ENCODE results near the gene TSPAN9. TPM values are rescaled to one million over a fixed set of nuclear protein-coding genes. Genes with fewer than 3 reads are reported as not detected.

TSPAN9 gene
- total RNA-seq, 2 experiments from 2014 or later: 0.07 TPM; not detected in 1

DNA sequence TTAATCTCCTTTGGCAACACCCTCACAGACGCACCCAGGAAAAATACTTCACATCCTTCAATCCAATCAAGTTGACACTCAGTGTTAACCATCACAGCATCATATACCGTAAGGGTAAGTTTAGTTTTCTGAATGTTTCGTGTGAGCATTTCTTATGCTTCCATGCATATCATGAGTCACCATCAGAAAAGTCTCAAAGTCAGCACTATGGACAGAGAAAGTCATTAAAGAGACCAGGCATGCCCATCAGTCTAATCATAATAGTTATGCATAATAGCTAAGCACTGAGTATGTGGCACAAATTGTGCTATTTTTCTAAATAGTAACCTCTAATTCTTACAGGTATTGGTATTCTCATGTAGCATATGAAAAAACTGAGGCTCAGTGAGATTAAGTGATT lies 255.0 kb downstream of the TSPAN9 start:
- ATAC-seq: no peak
- Mint-ChIP-seq H3K9me3 (no peaks in the 10 kb centered on the region), H3K27ac (no peak overlapping the region), H3K27me3 (peaks cover 1% of the 10 kb centered on the region), H3K4me1 (ENCODE audit: low read depth) (no peaks in the 10 kb centered on the region), H3K4me3 (no peak overlapping the region), H3K36me3 (ENCODE audit: low read depth) (no peaks in the 10 kb centered on the region)
- ChIA-PET CTCF (no interaction called here), POLR2A (no interaction called here)
- TF ChIP-seq, protein P1, sequence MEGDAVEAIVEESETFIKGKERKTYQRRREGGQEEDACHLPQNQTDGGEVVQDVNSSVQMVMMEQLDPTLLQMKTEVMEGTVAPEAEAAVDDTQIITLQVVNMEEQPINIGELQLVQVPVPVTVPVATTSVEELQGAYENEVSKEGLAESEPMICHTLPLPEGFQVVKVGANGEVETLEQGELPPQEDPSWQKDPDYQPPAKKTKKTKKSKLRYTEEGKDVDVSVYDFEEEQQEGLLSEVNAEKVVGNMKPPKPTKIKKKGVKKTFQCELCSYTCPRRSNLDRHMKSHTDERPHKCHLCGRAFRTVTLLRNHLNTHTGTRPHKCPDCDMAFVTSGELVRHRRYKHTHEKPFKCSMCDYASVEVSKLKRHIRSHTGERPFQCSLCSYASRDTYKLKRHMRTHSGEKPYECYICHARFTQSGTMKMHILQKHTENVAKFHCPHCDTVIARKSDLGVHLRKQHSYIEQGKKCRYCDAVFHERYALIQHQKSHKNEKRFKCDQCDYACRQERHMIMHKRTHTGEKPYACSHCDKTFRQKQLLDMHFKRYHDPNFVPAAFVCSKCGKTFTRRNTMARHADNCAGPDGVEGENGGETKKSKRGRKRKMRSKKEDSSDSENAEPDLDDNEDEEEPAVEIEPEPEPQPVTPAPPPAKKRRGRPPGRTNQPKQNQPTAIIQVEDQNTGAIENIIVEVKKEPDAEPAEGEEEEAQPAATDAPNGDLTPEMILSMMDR (IDR thresholded peaks at IDR 0.05): no peak
- intact Hi-C loops (cut with micrococcal nuclease): no loop called here
- no peak for DNase-seq

DNA sequence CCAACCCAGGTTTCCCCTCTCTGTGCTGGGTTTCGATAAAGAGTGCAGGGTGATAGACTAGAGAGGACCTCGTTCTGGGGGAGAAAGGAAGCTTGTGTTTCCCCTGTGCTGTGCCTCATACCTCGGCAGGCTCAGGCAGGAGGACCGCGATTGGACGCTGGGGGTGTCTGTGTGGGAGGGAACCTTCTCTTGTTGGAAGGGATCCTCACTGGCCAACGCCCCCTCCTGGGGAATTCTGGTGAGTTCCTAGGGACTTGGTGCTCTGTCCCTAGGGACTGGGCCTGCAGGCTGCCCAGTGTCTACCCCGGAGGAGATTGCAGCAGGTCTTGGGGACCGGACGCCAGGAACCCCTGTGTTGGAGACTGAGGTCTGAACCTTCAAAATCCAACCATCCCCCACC lies 256.4 kb downstream of the TSPAN9 start:
- peaks cover 1% of the 10 kb centered on the region for H3K27me3 Mint-ChIP-seq
- H3K4me1 Mint-ChIP-seq (ENCODE audit: low read depth): no peaks in the 10 kb centered on the region
- DNase-seq (no peak), ATAC-seq (no peak)
- no peaks in the 10 kb centered on the region for H3K9me3 Mint-ChIP-seq
- ChIA-PET CTCF (interaction anchor here (1.4 kb wide), 1 partner anchor 9 kb away, joined by 4 read pairs; no protein-coding TSS in a partner anchor), POLR2A (interaction anchor here (0.6 kb wide), 1 partner anchor 189 kb away, joined by 3 read pairs; no protein-coding TSS in a partner anchor)
- H3K27ac Mint-ChIP-seq: no peak overlapping the region
- TF ChIP-seq, protein P1 (IDR thresholded peaks at IDR 0.05): no peak
- H3K4me3 Mint-ChIP-seq: no peak overlapping the region
- H3K36me3 Mint-ChIP-seq (ENCODE audit: low read depth): no peaks in the 10 kb centered on the region
- intact Hi-C loops (cut with micrococcal nuclease): no loop called here

DNA sequence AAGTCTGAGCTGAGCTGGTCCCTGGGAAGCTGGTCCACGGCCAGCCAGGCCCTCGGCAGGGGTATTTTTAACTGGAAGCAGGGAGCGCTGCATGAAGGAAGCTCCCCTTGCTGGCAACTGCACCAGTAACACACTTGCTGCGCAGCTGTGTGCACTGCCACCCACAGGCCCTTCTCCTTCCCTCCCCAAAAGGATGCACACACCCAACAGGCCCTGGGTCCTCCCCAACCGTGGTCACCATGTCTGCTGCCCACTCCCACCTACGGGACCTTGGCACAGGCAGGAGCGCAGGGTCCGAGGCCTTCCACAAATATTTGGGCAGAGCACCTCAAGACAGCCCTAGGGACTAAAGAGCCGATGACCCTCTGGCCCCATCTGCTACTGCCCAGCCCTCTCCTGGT lies 256.8 kb downstream of the TSPAN9 start:
- POLR2A ChIA-PET: interaction anchor here (0.6 kb wide), 1 partner anchor 189 kb away, joined by 3 read pairs; no protein-coding TSS in a partner anchor
- ATAC-seq (no peak), DNase-seq (no peak)
- TF ChIP-seq, protein P1 (IDR thresholded peaks at IDR 0.05): no peak
- H3K27ac Mint-ChIP-seq: no peak overlapping the region
- no peaks in the 10 kb centered on the region for H3K36me3 Mint-ChIP-seq (ENCODE audit: low read depth)
- H3K27me3 Mint-ChIP-seq: peaks cover 1% of the 10 kb centered on the region
- intact Hi-C loops (cut with micrococcal nuclease): no loop called here
- no peaks in the 10 kb centered on the region for H3K9me3 Mint-ChIP-seq
- CTCF ChIA-PET: interaction anchor here (1.4 kb wide), 1 partner anchor 8 kb away, joined by 4 read pairs; no protein-coding TSS in a partner anchor
- H3K4me3 Mint-ChIP-seq: no peak overlapping the region
- H3K4me1 Mint-ChIP-seq (ENCODE audit: low read depth): no peaks in the 10 kb centered on the region

DNA sequence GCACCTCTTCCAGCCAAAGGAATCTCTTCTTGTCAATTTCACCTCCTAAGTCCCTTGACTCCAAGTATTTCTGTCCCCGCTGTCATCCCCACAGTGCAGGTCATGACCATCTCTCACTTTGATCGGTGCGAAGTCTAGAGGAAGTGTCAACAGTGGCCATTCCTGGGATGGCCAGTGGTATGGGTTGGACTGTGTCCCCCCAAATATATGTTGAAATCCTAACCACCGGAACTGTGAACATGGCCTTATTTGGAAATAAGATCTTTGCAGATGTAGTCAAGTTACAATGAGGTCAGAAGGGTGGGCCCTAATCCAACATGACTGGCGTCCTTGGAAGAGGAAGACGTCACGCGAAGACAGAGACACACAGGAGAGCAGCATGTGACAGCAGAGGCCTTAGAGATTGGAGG lies 257.9 kb downstream of the TSPAN9 start:
- Mint-ChIP-seq H3K27ac (no peak overlapping the region), H3K36me3 (ENCODE audit: low read depth) (no peaks in the 10 kb centered on the region), H3K27me3 (peaks cover 2% of the 10 kb centered on the region), H3K4me3 (no peak overlapping the region), H3K4me1 (ENCODE audit: low read depth) (no peaks in the 10 kb centered on the region), H3K9me3 (no peaks in the 10 kb centered on the region)
- intact Hi-C loops (cut with micrococcal nuclease): no loop called here
- ChIA-PET POLR2A (no interaction called here), CTCF (interaction anchor here (1.1 kb wide), 1 partner anchor 35 kb away, joined by 3 read pairs; no protein-coding TSS in a partner anchor)
- TF ChIP-seq, protein P1 (IDR thresholded peaks at IDR 0.05): no peak
- ATAC-seq (no peak), DNase-seq (no peak)

Other genes with a start within 250 kb of the TSPAN9 start
- gene NRIP2, start 242.3 kb upstream of the TSPAN9 start, total RNA-seq: not detected
- under 1 TPM; 0.29 to 0.36 TPM for gene TEX52, start 220.3 kb upstream of the TSPAN9 start, total RNA-seq
- 10 to 100 TPM; 64.4 to 64.8 TPM for gene FOXM1, start 200.2 kb upstream of the TSPAN9 start, total RNA-seq
- 10 to 100 TPM; 56.9 to 62.9 TPM for gene RHNO1, start 200.2 kb upstream of the TSPAN9 start, total RNA-seq
- gene TULP3, start 186.5 kb upstream of the TSPAN9 start, total RNA-seq: 1 to 10 TPM; 5.6 to 6.0 TPM
- gene TEAD4, start 118.0 kb upstream of the TSPAN9 start, total RNA-seq: 1 to 10 TPM; 4.5 to 4.6 TPM